Measurements from ENCODE around the gene ACTMAP. TPM values are rescaled to one million over a fixed set of nuclear protein-coding genes. Genes with fewer than 3 reads are reported as not detected.

ACTMAP gene
- total RNA-seq, 120 experiments from 2014 or later, result 1.4 to 15.4 (median 5.6) TPM

Other genes with a start within 250 kb of the ACTMAP start
- 10 to 100 TPM; 14.0 to 58.3 (median 25.4) TPM for gene SHKBP1, start 173.6 kb downstream of the ACTMAP start, total RNA-seq
- 100 to 1,000 TPM in 6 of 120 experiments, 10 to 100 TPM in 114; 36.1 to 111 (median 69.5) TPM for gene LTBP4, start 149.1 kb downstream of the ACTMAP start, total RNA-seq
- 100 to 1,000 TPM in 33 of 120 experiments, 10 to 100 TPM in 87; 35.4 to 140 (median 89.4) TPM for gene NUMBL, start 59.8 kb downstream of the ACTMAP start, total RNA-seq
- 10 to 100 TPM; 22.8 to 64.2 (median 35.5) TPM for gene COQ8B, start 33.6 kb downstream of the ACTMAP start, total RNA-seq
- gene ITPKC, start 33.4 kb downstream of the ACTMAP start, total RNA-seq, result 10 to 100 TPM in 91 of 120 experiments, 1 to 10 TPM in 29; 6.6 to 73.8 (median 12.0) TPM
- 10 to 100 TPM; 22.7 to 66.6 (median 39.6) TPM for gene SNRPA, start 726 bp upstream of the ACTMAP start, total RNA-seq
- 10 to 100 TPM in 4 of 120 experiments, 1 to 10 TPM in 53, not detected in 63; 1.4 to 14.0 (median 2.9) TPM for gene MIA, start 25.0 kb upstream of the ACTMAP start, total RNA-seq
- 100 to 1,000 TPM in 6 of 120 experiments, 10 to 100 TPM in 114; 42.2 to 113 (median 77.4) TPM for gene RAB4B, start 27.8 kb upstream of the ACTMAP start, total RNA-seq
- gene EGLN2, start 48.7 kb upstream of the ACTMAP start, total RNA-seq, result 100 to 1,000 TPM in 69 of 120 experiments, 10 to 100 TPM in 51; 73.7 to 138 (median 102) TPM
- 1 to 10 TPM in 5 of 120 experiments, under 1 TPM in 20, not detected in 95; 0.18 to 1.7 (median 0.63) TPM for gene CYP2A6, start 100.0 kb upstream of the ACTMAP start, total RNA-seq
- 1 to 10 TPM in 8 of 120 experiments, under 1 TPM in 5, not detected in 107; 0.50 to 1.7 (median 1.0) TPM for gene CYP2A7, start 131.8 kb upstream of the ACTMAP start, total RNA-seq
- gene CYP2B6, start 240.8 kb upstream of the ACTMAP start, total RNA-seq, result under 1 TPM in 1 of 120 experiments, not detected in 119; 0.33 TPM

Measured in dorsolateral prefrontal cortex (tissue), 118 donors.